COR-L47 (cell line): ENCODE measurements around the gene GMDS.

ENCODE experiments used
- DNase-seq: peaks from one replicate; lab custom pipeline; 2025; lab: John Stamatoyannopoulos, UW

Gene GMDS

GRCh38 chr6:1612974-1613306 lies 632.5 kb downstream of the GMDS start:
- no peak for DNase-seq

- DNase-seq = no peak
Observed at GRCh38 chr6:1612299-1612973, 633.0 kb downstream of the GMDS start.

- no peak for DNase-seq
Observed at GRCh38 chr6:1611572-1612298, 633.7 kb downstream of the GMDS start.

GRCh38 chr6:1611322-1611571 lies 634.2 kb downstream of the GMDS start:
- peak; percentile 43 for DNase-seq

- DNase-seq = peak; percentile 37
Observed at GRCh38 chr6:1610497-1611321, 634.7 kb downstream of the GMDS start.

- peak; percentile 13 for DNase-seq
Observed at GRCh38 chr6:1609648-1610496, 635.5 kb downstream of the GMDS start, which contains the start of gene FOXC1. Gene FOXC1, plus strand, starts transcription at chr6:1609915. Its CDS starts 531 bp downstream, at chr6:1610446.

- no peak for DNase-seq
Observed at GRCh38 chr6:1609041-1609647, 636.3 kb downstream of the GMDS start.

GRCh38 chr6:1608222-1609040 lies 637.0 kb downstream of the GMDS start:
- no peak for DNase-seq

- DNase-seq = peak; percentile 32
Observed at GRCh38 chr6:1607516-1608221, 637.7 kb downstream of the GMDS start.

- DNase-seq = no peak
Observed at GRCh38 chr6:1606780-1607515, 638.5 kb downstream of the GMDS start.

GRCh38 chr6:1605893-1606779 lies 639.3 kb downstream of the GMDS start:
- no peak for DNase-seq

GRCh38 chr6:1605004-1605892 lies 640.2 kb downstream of the GMDS start:
- DNase-seq = no peak

GRCh38 chr6:1604158-1605003 lies 641.0 kb downstream of the GMDS start:
- DNase-seq = peak; percentile 31

- DNase-seq = no peak
Observed at GRCh38 chr6:1603708-1604107, 641.7 kb downstream of the GMDS start.

GRCh38 chr6:1602049-1602713 lies 643.2 kb downstream of the GMDS start:
- no peak for DNase-seq
